ENCODE measurements around the gene C14orf93. TPM values are rescaled to one million over a fixed set of nuclear protein-coding genes. Genes with fewer than 3 reads are reported as not detected.
"Not testable (repeated sequence)": the region's sequence is repeated elsewhere in the genome, so short reads cannot be mapped to it uniquely, and the experiment has no call there.

Gene C14orf93
- polyA plus RNA-seq, 1 donor, result 22.2 TPM

- DNase-seq, result no peak
These were observed 35.2 kb downstream of the C14orf93 start for GRCh38 chr14:22974530-22975313.

DNA sequence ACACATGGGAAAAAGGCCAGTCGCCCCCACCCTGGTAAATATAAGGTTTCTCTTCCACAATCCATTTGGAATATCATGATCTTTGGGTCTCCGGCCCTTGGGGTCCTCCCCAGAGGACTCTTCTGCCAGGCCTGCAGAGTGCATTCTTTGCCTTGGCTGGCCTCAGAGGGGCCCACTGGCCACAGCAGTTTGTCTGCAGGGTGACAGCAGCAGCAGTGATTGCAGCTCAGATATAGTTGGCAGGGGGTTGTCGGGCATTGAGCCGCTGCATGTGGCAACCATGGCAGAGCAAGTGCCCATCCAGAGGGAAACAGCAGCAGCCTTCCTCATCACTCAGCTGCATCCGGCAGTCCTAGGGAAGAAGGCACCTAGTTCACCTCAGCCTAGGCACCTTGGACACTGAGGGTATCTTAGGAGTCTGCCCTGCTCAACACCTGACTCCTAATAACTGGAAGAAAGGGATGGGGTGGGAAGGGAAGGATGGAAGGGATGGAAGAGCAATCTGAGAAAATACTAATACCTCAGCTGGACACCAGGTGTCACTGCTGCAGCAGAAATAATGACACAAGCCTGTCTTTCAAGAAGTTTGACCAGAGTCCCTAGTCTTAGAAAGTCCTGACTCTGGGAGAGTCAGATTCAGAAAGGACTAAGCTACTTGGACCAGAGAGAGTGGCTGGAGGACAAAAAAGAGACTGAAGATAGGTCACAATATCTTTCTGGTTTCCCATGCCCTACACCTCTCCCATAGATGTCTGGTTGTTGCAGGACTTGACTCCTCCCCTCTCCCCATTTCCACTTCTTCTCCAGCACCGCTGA is 36.5 kb downstream of the C14orf93 start:
- DNase-seq, result peak; percentile 64

GRCh38 chr14:22972313-22972930 is 37.5 kb downstream of the C14orf93 start:
- DNase-seq, result no peak

- DNase-seq, result no peak
These were observed 38.8 kb downstream of the C14orf93 start for GRCh38 chr14:22971152-22971551.

- no peak for DNase-seq
These were observed 43.1 kb downstream of the C14orf93 start for GRCh38 chr14:22966783-22967269.

DNA sequence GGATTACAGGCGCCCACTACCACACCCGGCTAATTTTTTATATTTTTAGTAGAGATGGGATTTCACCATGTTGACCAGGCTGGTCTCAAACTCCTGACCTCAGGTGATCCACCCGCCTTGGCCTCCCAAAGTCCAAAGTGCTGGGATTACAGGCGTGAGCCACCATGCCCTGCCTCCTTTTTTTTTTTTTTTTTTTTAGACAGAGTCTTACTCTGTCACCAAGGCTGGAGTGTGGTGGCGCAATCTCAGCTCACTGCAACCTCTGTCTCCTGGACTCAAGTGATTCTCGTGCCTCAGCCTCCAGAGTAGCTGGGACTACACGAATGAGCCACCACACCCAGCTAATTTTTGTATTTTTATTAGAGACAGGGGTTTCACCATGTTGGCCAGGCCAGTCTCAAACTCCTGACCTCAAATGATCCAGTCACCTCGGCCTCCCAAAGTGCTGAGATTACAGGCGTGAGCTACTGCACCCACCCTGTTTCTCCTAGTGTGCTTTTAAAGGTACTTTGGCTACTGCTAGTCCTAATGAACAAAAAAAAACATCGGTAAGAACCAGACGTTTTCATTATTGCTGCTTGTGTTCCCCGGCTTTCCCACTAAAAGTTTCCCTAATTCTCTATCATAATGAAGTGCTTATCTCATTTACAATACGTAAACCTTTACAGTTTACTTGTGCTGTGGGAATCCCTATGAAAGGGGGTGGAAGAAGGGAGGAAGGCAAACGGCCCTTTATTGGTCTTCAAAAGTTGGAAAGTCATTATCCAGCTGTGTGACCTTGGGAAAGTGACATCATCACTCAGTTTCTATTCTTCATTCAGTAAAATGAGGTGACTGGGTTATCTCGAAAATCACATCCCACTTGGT is 43.8 kb downstream of the C14orf93 start:
- not testable (repeated sequence) for DNase-seq

- DNase-seq, result no peak
These were observed 47.8 kb downstream of the C14orf93 start for GRCh38 chr14:22962061-22962676.

DNA sequence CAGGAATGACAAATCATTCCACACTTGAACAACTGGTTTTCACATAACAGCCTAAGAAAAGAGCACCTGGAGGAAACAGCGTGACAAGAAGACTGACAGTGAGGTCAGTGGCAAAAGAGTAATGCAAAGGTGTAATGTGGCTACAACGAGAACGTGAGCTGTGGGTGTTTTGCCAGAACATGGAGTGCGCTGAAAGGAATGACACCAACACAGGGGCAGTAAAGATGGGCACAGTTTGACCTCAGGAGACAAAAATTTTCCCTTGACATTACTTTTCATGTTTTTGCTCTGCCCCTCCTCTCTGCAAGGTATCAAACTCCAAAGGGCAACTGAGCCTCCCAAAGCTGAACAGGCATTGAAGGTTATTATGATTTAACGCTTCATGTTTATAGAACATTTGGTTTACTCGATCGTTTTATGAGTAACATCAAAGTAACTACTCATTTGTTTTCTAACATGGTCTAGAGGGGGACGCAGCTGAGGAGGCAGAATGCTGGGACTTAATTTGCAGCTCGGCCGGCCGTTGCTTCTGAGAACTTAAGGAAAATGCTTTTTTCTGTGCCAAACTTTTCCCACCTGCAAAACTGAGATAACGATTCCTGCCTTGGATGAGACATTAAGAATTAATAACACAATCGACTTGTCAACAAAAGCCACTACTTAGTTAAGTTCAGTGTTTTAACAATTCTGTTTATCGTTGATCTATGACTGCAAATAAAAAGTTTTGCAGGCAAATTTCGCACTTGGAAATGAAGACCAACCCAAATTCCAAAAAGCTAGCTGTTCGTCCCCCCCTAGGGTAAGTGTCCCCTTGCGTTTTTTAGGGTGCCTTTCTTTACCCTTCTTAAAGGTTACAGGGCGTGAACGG is 54.0 kb downstream of the C14orf93 start:
- no peak for DNase-seq

GRCh38 chr14:22952418-22952817 is 57.5 kb downstream of the C14orf93 start:
- no peak for DNase-seq

- DNase-seq, result not testable (repeated sequence)
These were observed 58.1 kb downstream of the C14orf93 start for GRCh38 chr14:22951795-22952194.

DNA sequence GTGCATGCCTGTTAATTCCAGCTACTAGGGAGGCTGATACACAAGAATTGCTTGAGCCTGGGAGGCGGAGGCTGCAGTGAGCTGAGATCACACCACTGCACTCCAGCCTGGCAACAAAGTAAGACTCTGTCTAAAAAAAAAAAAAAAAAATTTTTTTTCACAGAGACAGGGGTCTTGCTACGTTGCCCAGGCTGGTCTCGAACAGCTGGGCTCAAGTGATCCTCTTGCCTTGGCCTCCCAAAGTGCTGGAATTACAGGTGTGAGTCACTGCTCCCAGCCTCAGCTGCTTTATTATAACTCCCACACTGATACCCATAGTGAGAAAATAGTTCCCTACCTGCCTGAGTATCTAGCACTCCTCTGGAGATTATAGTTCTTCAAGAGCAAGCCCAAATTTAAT is 64.3 kb downstream of the C14orf93 start:
- no peak for DNase-seq

DNA sequence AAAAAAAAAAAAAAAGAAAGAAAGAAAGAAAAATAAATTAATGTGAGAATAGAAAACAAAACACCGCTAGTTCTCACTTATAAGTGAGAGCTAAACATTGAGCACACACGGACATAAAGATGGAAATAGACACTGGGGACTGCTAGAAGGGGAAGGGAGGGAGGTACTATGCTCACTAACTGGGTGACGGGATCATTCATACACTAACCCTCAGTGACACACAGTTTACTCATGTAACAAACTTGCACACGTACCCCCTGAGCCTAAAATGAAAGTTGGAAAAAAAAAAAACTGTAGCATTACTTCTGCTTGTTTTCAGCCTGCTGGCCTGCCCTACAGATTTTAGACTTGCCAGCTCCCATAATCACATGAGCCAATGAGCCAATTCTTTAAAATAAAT is 70.3 kb downstream of the C14orf93 start:
- DNase-seq, result no peak

Other genes with a start within 250 kb of the C14orf93 start
- 153 TPM for gene OXA1L, start 243.5 kb downstream of the C14orf93 start, polyA plus RNA-seq (ENCODE audit: insufficient read length)
- gene SLC7A7, start 194.7 kb downstream of the C14orf93 start, polyA plus RNA-seq (ENCODE audit: insufficient read length), result 112 TPM
- 81.9 TPM for gene MRPL52, start 180.3 kb downstream of the C14orf93 start, polyA plus RNA-seq (ENCODE audit: insufficient read length)
- gene MMP14, start 173.6 kb downstream of the C14orf93 start, polyA plus RNA-seq (ENCODE audit: insufficient read length), result 125 TPM
- 74.8 TPM for gene LRP10, start 138.4 kb downstream of the C14orf93 start, polyA plus RNA-seq (ENCODE audit: insufficient read length)
- 1.9 TPM for gene REM2, start 126.9 kb downstream of the C14orf93 start, polyA plus RNA-seq (ENCODE audit: insufficient read length)
- 132 TPM for gene RBM23, start 91.0 kb downstream of the C14orf93 start, polyA plus RNA-seq (ENCODE audit: insufficient read length)
- 185 TPM for gene PRMT5, start 80.8 kb downstream of the C14orf93 start, polyA plus RNA-seq (ENCODE audit: insufficient read length)
- 77.6 TPM for gene HAUS4, start 53.1 kb downstream of the C14orf93 start, polyA plus RNA-seq (ENCODE audit: insufficient read length)
- 97.2 TPM for gene AJUBA, start 27.6 kb downstream of the C14orf93 start, polyA plus RNA-seq (ENCODE audit: insufficient read length)
- gene PSMB5, start 24.8 kb upstream of the C14orf93 start, polyA plus RNA-seq (ENCODE audit: insufficient read length), result 206 TPM
- gene PSMB11, start 32.1 kb upstream of the C14orf93 start, polyA plus RNA-seq (ENCODE audit: insufficient read length), result not detected
- gene CDH24, start 47.4 kb upstream of the C14orf93 start, polyA plus RNA-seq (ENCODE audit: insufficient read length), result 28.7 TPM
- gene ACIN1, start 85.0 kb upstream of the C14orf93 start, polyA plus RNA-seq (ENCODE audit: insufficient read length), result 365 TPM
- gene C14orf119, start 85.4 kb upstream of the C14orf93 start, polyA plus RNA-seq (ENCODE audit: insufficient read length), result 76.1 TPM
- not detected for gene CIROP, start 94.8 kb upstream of the C14orf93 start, polyA plus RNA-seq (ENCODE audit: insufficient read length)
- 0.08 TPM for gene CEBPE, start 109.1 kb upstream of the C14orf93 start, polyA plus RNA-seq (ENCODE audit: insufficient read length)
- gene SLC7A8, start 173.5 kb upstream of the C14orf93 start, polyA plus RNA-seq (ENCODE audit: insufficient read length), result 92.4 TPM
- gene RNF212B, start 227.8 kb upstream of the C14orf93 start, polyA plus RNA-seq (ENCODE audit: insufficient read length), result 2.3 TPM

Measured in left kidney (tissue), 2 donors.